Keratinocyte (primary cell): ENCODE results near the gene HOXC9. TPM values are rescaled to one million over a fixed set of nuclear protein-coding genes. Genes with fewer than 3 reads are reported as not detected.
A peak's percentile ranks its signal among the peaks of the same experiment; 100 is the strongest.

Source experiments
- DNase-seq: peaks from one replicate; pipeline ENCODE4 v3.0.0-alpha.2; 2011; ENCODE audit warnings: low read depth, missing footprints, low spot score
- FAIRE-seq: peaks from 2 replicates; lab custom pipeline; 2011; peaks lifted over from hg19 to GRCh38; lab: Jason Lieb, UNC
- H2AFZ ChIP-seq: 2 replicates; pipeline ENCODE4 v1.6.0; 2012; ENCODE audit warnings: low read length, control low read depth, inconsistent platforms; ENCODE audit not compliant: control insufficient read depth
- H3K27ac ChIP-seq: 2 replicates; pipeline ENCODE4 v1.5.1; 2011; ENCODE audit warnings: low read length; ENCODE audit not compliant: control insufficient read depth, insufficient read depth
- H3K27me3 ChIP-seq: 3 replicates; pipeline ENCODE4 v1.6.0; 2011; ENCODE audit warnings: low read length; ENCODE audit not compliant: control insufficient read depth, insufficient read depth; ENCODE audit errors: extremely low read depth
- H3K36me3 ChIP-seq, 2 experiments: 2 replicates in 1 of 2; 3 replicates in 1 of 2; pipeline ENCODE4 v1.5.1; 2011; ENCODE audit warnings: low read length in 2 of 2, mild to moderate bottlenecking in 1 of 2; ENCODE audit not compliant: control insufficient read depth in 2 of 2, insufficient read depth in 2 of 2; ENCODE audit errors: extremely low read depth in 1 of 2
- H3K4me1 ChIP-seq: 3 replicates; pipeline ENCODE4 v1.5.1; 2011; ENCODE audit warnings: low read length; ENCODE audit not compliant: control insufficient read depth, insufficient read depth; ENCODE audit errors: extremely low read depth
- H3K4me2 ChIP-seq: 3 replicates; pipeline ENCODE4 v1.6.0; 2011; ENCODE audit warnings: low read depth, low read length; ENCODE audit not compliant: control insufficient read depth, insufficient read depth; ENCODE audit errors: extremely low read depth
- H3K4me3 ChIP-seq, 3 experiments: fragments of 200-600 bp in 1 of 3; sonication (generic) in 1 of 3; 2 replicates in 2 of 3; 3 replicates in 1 of 3; pipeline ENCODE4 v1.5.1; 2011 to 2016; ENCODE audit warnings: low read length in 3 of 3, mild to moderate bottlenecking in 3 of 3, control low read depth in 2 of 3, inconsistent platforms in 1 of 3, low read depth in 1 of 3, mixed read lengths in 1 of 3, mixed run types in 1 of 3, moderate library complexity in 1 of 3; ENCODE audit not compliant: control insufficient read depth in 2 of 3, insufficient read depth in 2 of 3; ENCODE audit errors: extremely low read depth in 1 of 3
- H3K79me2 ChIP-seq: 2 replicates; pipeline ENCODE4 v1.6.0; 2012; ENCODE audit warnings: low read length; ENCODE audit not compliant: control insufficient read depth, insufficient read depth
- H3K9ac ChIP-seq: 3 replicates; pipeline ENCODE4 v1.6.0; 2011; ENCODE audit warnings: low read length; ENCODE audit not compliant: control insufficient read depth, insufficient read depth; ENCODE audit errors: extremely low read depth
- H3K9me1 ChIP-seq: 3 replicates; pipeline ENCODE4 v1.6.0; 2011; ENCODE audit warnings: low read length; ENCODE audit not compliant: control insufficient read depth, insufficient read depth; ENCODE audit errors: extremely low read depth
- H3K9me3 ChIP-seq: 2 replicates; pipeline ENCODE4 v1.5.1; 2012; ENCODE audit warnings: low read depth, low read length; ENCODE audit not compliant: control insufficient read depth
- H4K20me1 ChIP-seq: 3 replicates; pipeline ENCODE4 v1.6.0; 2011; ENCODE audit warnings: low read length; ENCODE audit not compliant: control insufficient read depth, insufficient read depth; ENCODE audit errors: extremely low read depth
- CTCF ChIP-seq, 3 experiments: IDR thresholded peaks in 1 of 3; conservative IDR thresholded peaks in 1 of 3; optimal IDR thresholded peaks in 1 of 3; 2 replicates in 2 of 3; 3 replicates in 1 of 3; pipeline versions ENCODE3 to v1.5.1; 2011; ENCODE audit warnings: low read length in 3 of 3, mild to moderate bottlenecking in 3 of 3, moderate library complexity in 2 of 3, control low read depth in 1 of 3, inconsistent platforms in 1 of 3; ENCODE audit not compliant: insufficient read depth in 2 of 3; ENCODE audit errors: extremely low read depth in 1 of 3
- EZH2 ChIP-seq: IDR thresholded peaks from one replicate; pipeline ENCODE4 v1.6.1; 2012; ENCODE audit warnings: inconsistent platforms, mild to moderate bottlenecking, low read length, moderate library complexity
- dilution Hi-C: fragments of 300-500 bp; cut with MboI; formaldehyde crosslinking; loops from one replicate; pipeline ENCODE4 v1.7.0; 2020; ENCODE audit warnings: low sequenced_read_pairs; ENCODE audit not compliant: extremely low pct_ligation_motif_present
- polyA plus RNA-seq, 5 experiments: library from polyadenylated mRNA; depleted of rRNA in 3 of 5; stranded (reverse) in 3 of 5; stranded (forward) in 1 of 5; unstranded in 1 of 5; fragments of >200 nt; gene quantifications; 1 replicate in 1 of 5; 2 replicates in 3 of 5; 3 replicates in 1 of 5; pipeline versions ENCODE4 v1.2.1 to v1.2.3, GENCODE V29; 2011 to 2012; ENCODE audit warnings: missing spikeins in 2 of 5, low read depth in 1 of 5, low replicate concordance in 1 of 5

HOXC9 gene
- polyA plus RNA-seq, 1 donor (not counting 4 experiments of a cell fraction or from before 2014, with no cell fraction given): 1.8 TPM

- peaks cover 64% of the 10 kb centered on the region for H3K4me1 ChIP-seq
- TF ChIP-seq CTCF (optimal IDR thresholded peaks at IDR 0.05 in 1 of 3, IDR thresholded peaks at IDR 0.05 in 1 of 3, conservative IDR thresholded peaks at IDR 0.05 in 1 of 3; ENCODE audit: extremely low read depth in 1 of 3, insufficient read depth in 2 of 3, low read length in 3 of 3) (no peak), EZH2 (no peak)
- H3K4me3 ChIP-seq: peak overlapping the region in 2 of 3 experiments; percentile 74 to 82
- no peaks in the 10 kb centered on the region for H4K20me1 ChIP-seq
- peaks cover 77% of the 10 kb centered on the region for H3K79me2 ChIP-seq
- dilution Hi-C loops: no loop called here
- no peaks in the 10 kb centered on the region for H3K9me1 ChIP-seq
- peak overlapping the region; percentile 96 for H3K4me2 ChIP-seq
- FAIRE-seq (no peak), DNase-seq (no peak)
- no peaks in the 10 kb centered on the region for H3K9me3 ChIP-seq
- no peak overlapping the region for H2AFZ ChIP-seq
- no peaks in the 10 kb centered on the region for H3K27me3 ChIP-seq
- peak overlapping the region; percentile 98 for H3K9ac ChIP-seq
- H3K27ac ChIP-seq: peak overlapping the region; percentile 98
- no peaks in the 10 kb centered on the region for H3K36me3 ChIP-seq
Observed at GRCh38 chr12:54019924-54020590, 20.1 kb downstream of the HOXC9 start.

GRCh38 chr12:54020591-54021405 is 20.8 kb downstream of the HOXC9 start:
- dilution Hi-C loops: no loop called here
- Histone ChIP-seq H3K79me2 (peaks cover 81% of the 10 kb centered on the region), H3K9ac (peak overlapping the region; percentile 98), H2AFZ (peak overlapping the region; percentile 31), H3K27me3 (no peaks in the 10 kb centered on the region), H3K9me1 (no peaks in the 10 kb centered on the region), H3K4me2 (peak overlapping the region; percentile 96), H4K20me1 (no peaks in the 10 kb centered on the region), H3K36me3 (no peaks in the 10 kb centered on the region), H3K4me1 (peaks cover 68% of the 10 kb centered on the region), H3K27ac (peak overlapping the region; percentile 98), H3K4me3 (peak overlapping the region; percentile 21 to 82 (median 74)), H3K9me3 (no peaks in the 10 kb centered on the region)
- TF ChIP-seq EZH2 (no peak), CTCF (optimal IDR thresholded peaks at IDR 0.05 in 1 of 3, IDR thresholded peaks at IDR 0.05 in 1 of 3, conservative IDR thresholded peaks at IDR 0.05 in 1 of 3; ENCODE audit: extremely low read depth in 1 of 3, insufficient read depth in 2 of 3, low read length in 3 of 3) (no peak)
- FAIRE-seq (no peak), DNase-seq (no peak)
